Right kidney (tissue), 9 donors: Measurements from ENCODE around the gene GRPR.

Experiments
- DNase-seq: peaks from one replicate; pipeline ENCODE4 v3.0.0-alpha.2; 2016
- long read RNA-seq, 8 donors: transcript quantifications; one replicate each; lab custom pipeline, GENCODE V29; 2026

The GRPR gene
- long read RNA-seq, donor 1 = 0 reads
- long read RNA-seq, donor 2 = 0 reads
- long read RNA-seq, donor 3 = 0 reads
- long read RNA-seq, donor 4 = 0 reads
- long read RNA-seq, donor 5 = 0 reads
- long read RNA-seq, donor 6 = 0 reads
- long read RNA-seq, donor 7 = 0 reads
- long read RNA-seq, donor 8 = 0 reads

DNA sequence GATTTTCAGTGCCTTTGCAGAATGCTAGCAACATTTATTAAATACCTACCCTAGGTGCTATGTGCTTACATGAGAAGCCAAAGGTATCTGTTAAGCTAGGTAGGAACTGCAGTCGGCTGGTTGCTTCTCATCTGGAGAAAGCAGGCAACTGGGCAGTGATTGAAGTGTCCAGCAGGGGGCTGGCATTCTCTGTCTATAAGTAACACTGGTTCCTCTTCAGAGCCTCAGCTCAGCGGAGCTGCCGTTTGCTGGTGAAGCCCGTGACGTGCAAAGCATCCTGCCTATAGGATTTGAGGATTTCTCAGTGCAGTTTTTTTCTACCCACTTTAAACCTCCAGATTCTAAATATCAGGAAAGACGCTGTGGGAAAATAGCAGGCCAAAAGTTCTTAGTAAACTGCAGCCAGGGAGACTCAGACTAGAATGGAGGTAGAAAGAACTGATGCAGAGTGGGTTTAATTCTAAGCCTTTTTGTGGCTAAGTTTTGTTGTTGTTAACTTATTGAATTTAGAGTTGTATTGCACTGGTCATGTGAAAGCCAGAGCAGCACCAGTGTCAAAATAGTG is at the start of gene GRPR:
GRPR (plus strand) TSS at position 344 of the 565 bp plus-strand sequence. CDS start 389 bp downstream, outside the sequence.
- peak; percentile 5 for DNase-seq

DNA sequence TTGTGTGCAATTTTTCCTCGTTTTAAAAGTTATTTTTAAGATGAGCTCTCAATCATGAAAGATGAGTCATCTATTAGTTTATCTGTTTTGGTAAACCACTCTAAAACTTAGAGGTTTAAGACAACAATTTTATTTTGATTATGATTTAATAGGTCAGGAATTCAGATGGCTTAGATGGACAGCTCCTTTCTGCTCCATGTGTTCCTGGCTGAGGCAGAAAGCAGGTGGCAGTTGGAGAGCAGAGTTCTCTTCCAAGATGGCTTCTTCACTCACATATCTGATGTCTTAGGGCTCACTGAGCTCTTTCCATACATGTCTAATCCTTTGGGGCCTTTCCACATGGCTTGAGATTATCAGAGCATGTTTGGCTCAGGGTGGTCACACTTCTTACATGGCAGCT is 48.3 kb upstream of the GRPR start:
- DNase-seq = no peak

DNA sequence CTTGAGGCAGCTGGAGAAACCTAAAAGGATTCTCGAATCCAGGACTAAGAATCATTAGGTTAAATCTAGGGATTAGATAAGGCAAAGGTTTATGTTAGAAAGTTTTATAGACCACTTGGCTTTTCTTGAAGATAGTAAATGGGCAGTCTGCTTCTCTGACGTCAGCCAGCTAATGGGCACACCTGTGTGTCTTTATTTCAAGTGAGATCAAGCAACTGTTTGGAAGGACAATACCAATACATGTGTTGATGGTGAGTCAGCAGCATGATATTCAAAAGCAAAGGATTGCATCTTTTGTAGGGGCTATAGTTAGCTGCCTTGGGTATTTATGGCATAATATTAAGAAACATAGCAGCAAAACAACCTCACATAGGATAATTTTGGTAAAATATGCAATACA is 46.5 kb upstream of the GRPR start:
- no peak for DNase-seq

DNA sequence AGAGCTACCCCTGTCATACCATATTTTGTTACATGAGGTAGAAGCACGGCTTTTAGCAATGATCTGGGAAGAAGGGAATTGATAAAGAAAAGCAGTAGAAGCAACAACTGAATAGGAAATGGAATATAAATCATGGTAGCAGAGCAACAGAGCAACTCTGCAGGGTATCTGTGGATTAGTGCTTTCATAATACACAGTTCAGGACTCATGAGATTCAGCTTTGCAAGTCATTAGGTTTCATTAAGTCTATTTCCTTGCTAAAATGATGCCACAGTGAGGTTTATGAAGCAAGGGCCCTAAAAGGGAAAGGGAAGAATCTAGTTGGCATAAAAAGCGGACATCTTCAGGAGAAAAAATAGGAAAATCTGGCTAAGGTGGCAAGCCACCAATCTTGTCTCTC is 45.6 kb upstream of the GRPR start:
- DNase-seq = no peak

DNA sequence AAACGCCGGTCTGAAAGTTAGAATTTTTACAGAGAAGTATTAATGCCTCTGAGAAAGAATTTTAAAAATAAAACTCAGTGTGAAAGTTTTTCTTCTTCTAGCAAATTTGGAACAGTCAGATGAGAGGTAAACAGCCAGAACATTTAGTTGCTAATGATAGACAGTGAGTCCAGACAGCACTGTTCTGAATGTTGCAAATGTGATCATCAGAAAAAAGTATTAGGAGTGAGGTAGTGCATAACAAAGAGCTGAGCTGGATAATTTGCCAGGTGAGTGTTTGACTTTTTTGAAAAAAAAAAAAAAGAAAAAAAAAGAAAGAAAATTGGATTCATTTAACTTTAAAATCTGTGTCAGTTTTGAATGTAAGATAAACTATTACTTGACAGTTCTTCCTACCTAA is 42.0 kb upstream of the GRPR start:
- DNase-seq = no peak

DNA sequence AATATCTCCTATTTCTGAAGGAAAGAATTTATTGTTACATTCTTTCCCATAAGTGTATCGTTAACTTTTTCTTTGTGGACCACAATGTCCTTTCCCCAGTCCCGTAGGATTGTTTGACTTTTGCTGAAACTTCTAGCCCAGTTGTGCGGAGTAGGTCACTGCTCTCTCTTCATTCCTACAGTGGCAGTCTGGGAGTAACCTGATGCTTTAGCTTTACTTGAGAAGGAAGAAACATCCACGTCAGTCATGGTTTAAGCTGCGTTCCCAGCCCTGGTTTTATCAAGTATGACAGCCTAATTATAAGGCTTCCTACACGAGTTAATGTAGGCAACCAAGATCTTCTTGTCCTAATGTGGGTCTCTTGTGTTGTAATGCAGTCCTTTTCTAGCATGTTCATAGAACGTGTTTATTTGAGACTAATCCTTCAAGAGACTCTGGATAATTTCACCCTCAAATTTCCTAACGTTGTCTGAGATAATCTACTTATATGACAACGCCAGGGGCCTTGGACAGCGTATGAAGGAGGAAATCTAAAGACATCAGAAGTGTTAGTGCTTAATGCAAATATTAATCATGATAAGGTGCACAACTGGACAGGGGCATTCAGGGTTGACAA is 40.8 kb upstream of the GRPR start:
- no peak for DNase-seq

DNA sequence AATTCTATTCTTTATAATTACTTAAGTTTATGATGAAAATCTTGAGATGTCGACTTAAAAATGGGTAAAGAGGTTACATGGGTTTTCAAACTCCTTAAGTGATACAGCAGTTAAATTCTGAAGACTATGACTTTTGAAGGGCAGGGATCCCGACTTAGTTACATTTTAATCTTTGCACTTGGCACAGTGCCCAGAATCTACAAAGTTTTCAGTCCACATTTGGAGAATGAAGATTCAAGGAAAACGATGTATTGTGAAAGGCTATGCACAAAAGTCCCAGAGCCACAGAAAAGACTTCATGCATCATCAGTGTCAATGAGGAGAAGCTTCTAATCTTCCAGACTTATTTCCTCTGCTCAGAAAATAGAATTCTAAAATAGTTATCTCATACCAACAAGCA is 36.3 kb upstream of the GRPR start:
- no peak for DNase-seq

DNA sequence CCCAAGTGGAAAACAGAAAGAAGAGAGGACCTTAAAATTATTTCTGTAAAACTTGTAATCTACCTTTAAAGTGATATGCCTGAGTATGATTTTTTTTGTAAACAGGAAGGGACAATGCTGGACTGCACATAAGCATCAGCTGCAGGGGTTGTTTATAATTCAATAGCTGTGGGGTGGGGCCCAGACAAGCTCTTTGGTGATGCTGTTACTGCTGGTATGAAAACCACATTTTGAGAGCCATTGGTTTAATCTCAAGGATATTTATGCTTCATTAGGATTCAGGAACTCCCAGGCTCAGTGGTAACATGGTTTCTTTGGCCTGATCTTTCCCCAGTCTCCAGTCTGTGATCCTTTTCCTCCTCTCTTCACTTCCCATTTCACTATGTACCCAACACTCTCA is 34.3 kb upstream of the GRPR start:
- no peak for DNase-seq

DNA sequence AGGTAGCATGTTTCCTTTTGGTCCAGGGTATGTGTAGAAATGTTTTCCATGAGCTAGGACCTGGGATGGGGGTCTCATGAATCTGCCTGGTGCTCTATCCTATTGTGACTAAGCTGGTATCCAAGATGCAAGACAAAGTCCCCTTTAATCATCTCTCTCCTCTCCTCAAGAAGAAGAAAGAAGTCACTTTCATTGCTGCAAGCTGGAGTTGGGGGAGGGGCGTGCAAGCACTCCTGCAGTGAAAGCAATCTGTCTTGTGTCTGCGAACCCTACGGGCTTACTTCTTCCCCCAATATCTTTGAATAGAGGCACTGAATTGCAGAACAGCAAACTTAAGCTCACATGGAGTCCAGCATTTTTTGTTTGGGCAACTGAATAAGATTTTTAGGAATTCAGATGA is 27.2 kb upstream of the GRPR start:
- no peak for DNase-seq

DNA sequence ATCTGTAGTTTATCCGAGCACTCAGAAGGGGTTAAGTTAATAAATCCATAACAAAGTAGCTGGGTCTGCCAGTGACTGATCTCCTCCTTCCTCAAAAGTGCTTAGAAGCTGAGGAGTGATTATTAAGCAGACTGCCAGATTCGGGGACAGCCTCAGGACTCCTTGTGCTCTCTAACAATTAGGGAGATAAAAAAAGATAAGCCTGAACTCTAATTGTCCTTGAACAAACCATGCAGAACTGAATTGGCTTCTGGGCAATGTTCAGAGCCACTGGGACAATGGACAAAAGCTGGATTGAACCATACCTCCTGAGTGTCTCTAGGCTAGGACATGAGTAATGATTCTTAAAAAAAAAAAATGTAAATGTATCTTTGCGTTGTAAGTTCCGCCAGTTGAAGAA is 22.7 kb upstream of the GRPR start:
- no peak for DNase-seq

DNA sequence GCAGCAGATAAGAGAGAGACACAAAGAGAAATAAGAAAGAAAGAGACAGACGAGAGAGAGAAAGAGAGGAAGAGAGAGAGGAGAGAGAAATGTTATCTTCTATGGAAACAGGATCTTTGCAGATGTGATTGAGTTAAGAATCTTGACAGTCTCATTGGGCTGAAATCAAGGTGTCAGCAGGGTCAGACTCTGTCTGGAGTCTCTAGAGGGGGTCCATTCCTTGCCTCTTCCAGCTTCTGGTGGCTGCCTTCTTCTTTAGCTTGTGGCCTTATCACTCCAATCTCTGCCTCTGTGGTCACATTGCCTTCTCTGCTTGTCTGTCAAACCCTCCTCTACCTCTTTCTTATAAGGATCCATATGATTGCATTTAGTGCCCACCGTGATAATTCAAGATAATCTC is 21.8 kb upstream of the GRPR start:
- no peak for DNase-seq

DNA sequence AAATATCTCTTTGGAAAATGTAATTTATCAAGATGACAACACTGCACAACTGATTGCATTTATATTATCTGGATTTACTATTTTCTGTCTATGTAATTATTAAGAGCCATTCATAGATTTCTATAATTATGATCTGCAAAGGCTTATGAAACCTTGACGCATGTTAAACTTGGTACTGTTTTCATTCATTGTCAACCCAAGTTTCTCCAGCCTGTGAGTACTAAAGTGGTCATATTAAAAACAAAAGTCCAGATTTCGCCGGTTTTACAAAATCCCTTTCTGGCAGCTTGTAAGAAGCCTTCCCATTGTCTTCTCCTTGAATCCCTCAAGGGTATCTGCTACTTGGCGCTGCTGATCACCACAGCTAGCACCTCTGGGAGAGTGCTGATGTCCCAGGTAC is 19.7 kb upstream of the GRPR start:
- no peak for DNase-seq

DNA sequence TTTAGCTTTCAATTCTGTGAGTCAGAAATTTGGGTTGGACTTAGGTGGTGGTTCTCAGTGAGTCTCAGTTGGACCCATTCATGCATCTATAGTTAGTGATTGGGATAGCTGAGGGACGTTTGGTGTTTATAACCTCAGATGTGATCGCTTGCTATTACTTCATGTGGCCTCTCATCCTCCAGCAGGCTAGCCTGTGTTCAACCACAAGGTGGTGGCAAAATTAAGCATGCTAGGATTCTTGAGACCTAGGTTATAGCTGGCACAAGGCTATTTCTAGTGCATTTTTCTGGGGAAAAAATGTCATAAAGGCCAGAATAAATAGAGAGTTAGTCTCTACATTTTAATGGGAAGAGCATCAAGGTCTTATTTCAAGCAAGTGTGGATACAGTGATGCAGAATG is 10.9 kb upstream of the GRPR start:
- DNase-seq = no peak

DNA sequence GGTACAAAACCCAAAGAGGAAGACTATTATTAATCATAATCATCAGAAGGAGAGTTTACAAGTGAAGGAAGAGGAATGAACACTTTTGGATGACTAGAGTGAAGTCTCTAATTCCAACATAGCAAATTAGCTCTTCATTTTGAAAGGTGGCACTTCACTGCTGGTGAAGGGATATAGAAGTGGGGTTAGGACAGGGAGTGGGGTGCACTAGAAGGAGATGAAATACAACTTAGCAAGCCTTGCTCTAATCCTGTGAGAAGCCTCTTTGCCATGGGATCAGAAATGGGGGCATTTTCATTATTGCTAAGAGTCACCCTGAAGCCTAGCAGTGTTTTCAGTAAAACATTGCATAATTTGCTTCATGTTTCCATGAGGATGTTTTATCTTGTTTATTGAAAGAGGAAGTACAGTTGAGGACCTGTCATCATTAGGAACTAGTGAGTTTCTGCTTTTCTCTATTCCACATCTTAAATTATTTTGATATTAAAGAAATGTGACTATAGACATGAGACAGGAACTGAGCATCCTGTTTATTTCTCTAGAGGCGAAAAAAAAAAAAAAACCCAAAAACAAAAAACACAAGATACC is 9.3 kb upstream of the GRPR start:
- DNase-seq = no peak

DNA sequence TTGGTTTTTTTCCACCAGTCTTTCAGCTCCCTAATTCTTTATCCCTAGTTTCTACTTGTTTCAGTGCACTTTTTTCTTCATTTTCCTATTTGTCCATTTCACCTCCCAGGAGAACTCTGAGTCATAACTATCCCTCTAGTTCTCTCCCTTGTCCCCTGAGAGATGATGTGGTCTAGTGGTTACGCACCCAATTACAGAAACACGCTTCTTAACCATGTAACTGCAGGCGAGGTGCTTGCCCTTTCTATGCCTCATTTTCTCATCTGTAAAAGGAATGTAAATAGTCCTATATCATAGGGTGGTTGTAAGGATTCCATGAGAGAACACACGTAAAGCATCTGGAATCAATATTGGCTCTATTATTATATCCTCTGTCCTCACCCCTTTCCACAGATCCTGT is 8.8 kb upstream of the GRPR start:
- no peak for DNase-seq

DNA sequence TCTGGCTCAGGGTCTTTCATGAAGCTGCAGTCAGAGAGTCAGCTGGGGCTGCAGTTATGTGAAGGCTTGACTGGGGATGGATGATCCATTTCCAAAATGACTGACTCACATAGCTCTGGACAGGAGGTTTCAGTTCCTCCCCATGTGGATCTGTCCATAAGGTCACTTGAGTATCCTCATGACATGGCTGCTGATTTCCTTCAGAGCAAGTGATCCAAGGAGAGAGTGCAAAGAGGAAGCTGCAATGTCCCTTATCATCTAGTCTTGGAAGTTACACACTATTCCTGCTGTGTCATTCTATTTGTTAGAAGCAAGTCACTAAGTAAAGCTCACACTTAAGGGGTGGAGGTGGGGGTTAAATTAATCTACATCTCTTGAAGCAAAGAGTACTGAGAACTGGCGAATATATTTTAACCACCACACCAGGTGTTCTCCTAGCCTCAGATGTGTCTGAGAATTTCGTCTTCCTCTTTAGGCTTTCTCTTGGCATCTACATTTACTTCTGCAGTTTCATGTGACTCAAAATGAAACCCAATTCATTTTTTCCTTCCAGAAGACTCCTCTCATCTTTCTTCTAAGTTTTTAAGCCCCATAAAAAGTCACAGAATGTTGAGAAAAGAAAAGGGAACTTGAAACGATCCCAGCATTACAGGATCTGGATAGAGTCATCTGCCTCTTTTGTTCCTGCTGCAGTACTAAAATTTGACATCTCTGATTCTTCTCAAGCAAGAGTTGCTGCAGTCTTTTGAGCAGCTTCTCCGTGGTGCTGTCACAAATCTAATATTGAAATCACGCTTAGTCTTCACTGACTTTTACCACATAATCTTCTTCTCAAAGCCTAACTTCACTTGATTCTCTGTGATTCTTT is 3.8 kb upstream of the GRPR start:
- no peak for DNase-seq

DNA sequence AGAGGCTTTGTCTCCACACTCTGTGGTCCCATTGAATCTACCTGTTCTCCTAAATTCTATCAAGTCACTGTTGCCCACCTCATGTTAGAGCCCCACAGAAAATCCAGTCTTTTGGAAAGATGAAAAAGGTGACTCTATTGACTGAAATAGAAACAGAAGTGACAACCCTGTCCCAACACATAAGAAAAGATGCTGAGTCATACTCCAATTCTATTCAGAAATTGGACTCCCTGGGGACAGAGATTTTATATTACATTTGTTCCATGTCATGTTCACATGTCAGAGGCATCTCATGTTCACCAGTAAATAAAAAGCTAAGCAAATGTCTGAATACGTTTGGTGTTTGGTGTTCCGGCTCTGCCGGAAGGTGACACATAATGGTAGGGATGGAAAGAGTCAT is 2.9 kb upstream of the GRPR start:
- DNase-seq = no peak

DNA sequence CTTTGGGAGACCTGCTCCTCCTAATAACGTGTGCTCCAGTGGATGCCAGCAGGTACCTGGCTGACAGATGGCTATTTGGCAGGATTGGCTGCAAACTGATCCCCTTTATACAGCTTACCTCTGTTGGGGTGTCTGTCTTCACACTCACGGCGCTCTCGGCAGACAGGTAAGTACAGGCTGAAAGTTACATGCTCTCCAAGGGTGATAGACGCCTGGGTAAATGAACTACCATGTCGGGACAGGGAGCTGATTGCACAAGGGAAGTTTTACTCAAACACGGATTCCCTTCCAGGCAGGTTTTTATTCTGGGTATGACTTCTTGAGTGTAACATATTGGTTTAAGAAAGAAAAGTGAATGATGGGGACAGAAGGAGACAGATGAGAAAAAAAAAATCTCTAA is 836 bp downstream of the GRPR start:
- no peak for DNase-seq

DNA sequence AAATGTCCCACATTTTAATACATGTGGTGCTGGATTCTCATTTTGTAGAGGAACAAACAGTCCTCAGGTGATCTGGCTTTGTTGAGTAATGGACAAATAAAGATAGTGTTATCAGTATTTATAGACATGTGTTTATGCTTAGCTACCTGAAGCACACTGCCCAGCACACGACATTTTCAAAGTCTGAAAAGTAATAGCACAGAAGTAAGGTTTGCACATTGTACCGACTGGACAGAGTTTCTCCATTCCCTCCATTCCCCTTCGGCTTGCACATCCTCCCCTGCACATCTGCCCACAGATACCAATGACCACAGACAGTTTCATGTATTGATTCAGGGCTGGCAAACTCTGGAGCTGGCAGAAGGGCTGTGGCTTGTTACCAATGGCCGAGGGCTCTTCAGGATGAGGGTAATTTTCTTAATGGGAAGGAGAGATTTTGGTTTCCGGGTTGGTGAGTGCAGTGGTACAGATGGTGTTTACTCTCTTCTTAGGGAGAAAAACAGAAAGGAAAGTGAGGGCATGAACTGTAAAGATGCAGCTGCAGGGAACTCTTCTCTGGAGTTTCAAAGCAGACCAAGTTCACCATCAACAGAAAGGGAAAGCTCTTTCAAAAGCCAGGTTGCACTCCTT is 2.3 kb downstream of the GRPR start:
- DNase-seq = no peak

DNA sequence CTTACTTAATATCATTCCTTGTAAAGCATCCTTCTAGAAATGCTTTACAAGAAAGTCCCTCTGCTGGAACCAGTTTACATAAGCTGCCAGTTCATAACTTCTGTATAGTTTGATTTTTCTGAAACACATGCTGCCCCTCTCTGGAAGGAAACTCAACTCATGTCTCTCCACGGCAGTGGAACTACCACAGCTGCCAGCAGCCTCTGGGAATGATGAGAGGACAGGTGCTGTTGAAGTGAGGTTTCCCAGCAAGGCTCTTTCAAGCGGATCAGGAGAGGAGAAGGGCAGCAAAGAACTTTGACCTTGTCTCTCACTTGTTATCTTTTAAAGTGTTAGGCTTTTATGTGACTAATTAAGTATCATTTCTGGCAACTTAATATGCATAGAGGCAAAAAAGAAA is 7.3 kb downstream of the GRPR start:
- no peak for DNase-seq

DNA sequence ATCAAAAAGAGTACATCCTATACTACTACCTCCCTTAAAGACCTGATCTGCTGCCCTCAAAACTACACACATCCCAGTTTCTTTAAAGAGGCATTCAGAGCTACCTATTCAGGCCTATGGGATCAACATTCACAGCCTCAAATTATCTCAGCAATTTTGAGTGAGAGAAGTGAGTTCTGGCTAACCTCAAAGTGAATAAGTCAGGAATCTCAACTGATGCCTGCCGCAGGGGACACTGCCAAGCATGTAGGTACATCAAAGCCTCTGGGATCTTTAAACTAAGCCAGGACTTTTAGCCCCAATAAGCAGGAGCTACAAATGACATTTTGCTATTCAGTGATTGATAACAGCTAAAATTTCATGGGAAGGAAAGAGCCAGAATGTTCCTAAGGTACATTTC is 11.6 kb downstream of the GRPR start:
- no peak for DNase-seq

DNA sequence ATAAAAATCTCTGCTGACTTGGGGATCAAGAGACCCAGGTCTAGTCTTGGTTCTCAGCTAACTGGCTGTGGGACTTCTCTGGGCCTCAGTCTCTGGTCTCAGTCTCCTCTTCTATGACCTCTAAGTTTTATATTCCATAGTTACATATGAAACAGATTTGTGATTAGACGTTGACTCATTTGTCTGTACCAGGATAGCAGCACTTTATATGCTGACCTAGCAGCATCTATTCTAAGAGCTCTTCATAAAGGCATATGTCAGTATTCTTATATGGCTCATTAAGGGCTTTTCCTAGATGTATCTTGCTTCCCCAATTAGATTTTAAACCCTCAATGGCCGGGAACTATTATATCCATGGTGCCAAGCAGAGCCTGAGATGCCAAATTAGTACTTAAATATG is 12.7 kb downstream of the GRPR start:
- no peak for DNase-seq
